ENCODE measurements around the gene IGHMBP2.

DNA sequence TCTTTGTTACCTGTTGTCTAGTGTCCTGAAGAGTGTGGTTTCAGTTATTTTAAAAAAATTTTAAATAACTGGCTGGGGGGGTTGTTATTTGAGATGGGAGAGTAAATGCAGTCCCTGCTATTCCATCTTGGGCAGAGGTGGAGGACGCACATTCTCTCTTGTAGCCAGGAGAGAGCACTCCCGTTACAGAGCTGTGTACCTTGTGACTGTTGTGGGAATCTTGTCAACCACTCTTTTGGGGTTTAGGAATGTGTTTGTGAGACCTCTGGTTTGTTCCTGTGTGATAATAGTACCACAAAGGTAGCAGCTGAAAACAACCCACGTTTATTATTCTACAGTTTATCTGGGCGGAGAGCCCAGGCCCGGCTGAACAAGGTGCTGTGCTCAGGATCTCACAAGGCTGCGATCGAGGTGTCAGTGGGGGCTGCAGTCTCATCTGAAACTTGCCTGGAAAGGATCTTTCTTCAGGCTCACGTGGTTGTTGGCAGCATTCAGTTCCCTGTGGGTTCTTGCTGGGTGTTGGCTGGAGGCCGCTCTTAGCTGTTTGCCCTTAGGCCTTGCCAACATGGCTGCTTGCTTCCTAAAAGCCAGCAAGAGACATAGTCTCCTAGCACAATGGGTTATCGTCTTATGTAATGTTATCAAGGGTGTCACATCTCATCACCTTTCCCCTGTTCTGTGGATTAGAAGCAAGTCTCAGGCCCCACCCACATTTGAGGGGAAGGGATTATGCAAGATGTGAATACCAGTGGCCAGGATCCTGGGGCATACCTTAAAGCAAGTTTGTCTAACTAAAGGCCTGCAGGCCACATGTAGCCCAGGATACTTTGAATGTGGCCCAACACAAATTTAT, 20.6 kb downstream of the IGHMBP2 start:
- TF ChIP-seq EZH2phosphoT487 (IDR thresholded peaks at IDR 0.05; ENCODE audit: insufficient read depth, low read depth) (no peak), EZH2 (IDR thresholded peaks at IDR 0.05; ENCODE audit: insufficient read depth, poor library complexity, severe bottlenecking) (no peak)

Measured in GM23248 (cell line).